Stomach (tissue), 9 donors: ENCODE results near the gene PCNX1. TPM values are rescaled to one million over a fixed set of nuclear protein-coding genes. Genes with fewer than 3 reads are reported as not detected.
A peak's percentile ranks its signal among the peaks of the same experiment; 100 is the strongest.

Experiments used
- DNase-seq, 2 donors: peaks; one replicate each; pipeline versions ENCODE4 v3.0.0 to v3.0.0-alpha.2; 2013 to 2019
- H3K27ac ChIP-seq, 5 donors: fragments of 200-600 bp in 4 of 5; sonication (generic) in 4 of 5; one replicate each; pipeline ENCODE4 v1.5.1; 2013 to 2019; ENCODE audit warnings: mild to moderate bottlenecking in 1 of 5, moderate library complexity in 1 of 5
- H3K27me3 ChIP-seq, 3 donors: fragments of 200-600 bp; sonication (generic); one replicate each; pipeline ENCODE4 v1.5.1; 2017 to 2019; ENCODE audit warnings: mixed run types in 1 of 3
- H3K36me3 ChIP-seq, 4 donors: fragments of 200-600 bp; sonication (generic); 1 replicate in 3 of 4; 2 replicates in 1 of 4; pipeline ENCODE4 v1.5.1; 2016 to 2019
- H3K4me1 ChIP-seq, 4 donors: fragments of 200-600 bp; sonication (generic); one replicate each; pipeline ENCODE4 v1.5.1; 2016 to 2019
- H3K4me3 ChIP-seq, 4 donors: fragments of 200-600 bp; sonication (generic) in 3 of 4; one replicate each; pipeline ENCODE4 v1.5.1; 2016 to 2019; ENCODE audit warnings: mild to moderate bottlenecking in 1 of 4
- H3K9me3 ChIP-seq, 4 donors: fragments of 200-600 bp; sonication (generic); one replicate each; pipeline ENCODE4 v1.5.1; 2016 to 2019
- EP300 ChIP-seq: sonication (generic); formaldehyde crosslinking; IDR thresholded peaks from one replicate; pipeline ENCODE4 v1.6.1; 2017; ENCODE audit warnings: antibody characterized with exemption
- POLR2A ChIP-seq, 4 donors: fragments of 450-650 bp; IDR thresholded peaks; one replicate each; pipeline ENCODE4 v1.6.1; 2016; ENCODE audit warnings: antibody characterized with exemption in 4 of 4, control low read depth in 2 of 4, mild to moderate bottlenecking in 1 of 4, moderate library complexity in 1 of 4
- POLR2AphosphoS5 ChIP-seq, 3 donors: sonication (generic); formaldehyde crosslinking; IDR thresholded peaks; one replicate each; pipeline ENCODE4 v1.6.1; 2016; ENCODE audit warnings: antibody characterized with exemption in 3 of 3
- WGBS, 5 donors: extraction: QIAGEN DNeasy Blood & Tissue Kit in 3 of 5; methylation state at CpG; one replicate each; pipeline versions ENCODE4 v1.1.5 to v1.1.7; 2013 to 2018; 5-methylcytosine and 5-hydroxymethylcytosine counted together
- intact Hi-C: fragments of 100-400 bp; cut with DNase I; formaldehyde crosslinking; loops from one replicate; pipeline ENCODE4 v1.15.1; 2023; ENCODE audit warnings: low total_unique reads
- polyA plus RNA-seq, 3 donors: library from polyadenylated mRNA; stranded (reverse); fragments of 200-250 nt; gene quantifications; one replicate each; pipeline ENCODE4 v1.2.3, GENCODE V29; 2013
- total RNA-seq, 5 donors: library from RNA; depleted of rRNA; stranded (reverse); fragments of >200 nt; gene quantifications; one replicate each; pipeline versions ENCODE4 v1.1.0 to v1.2.3, GENCODE V29; 2014 to 2016
- TF ChIP-seq, protein P1 (sequence below), 7 experiments: fragments of 450-650 bp in 4 of 7; fragments of 200-600 bp in 3 of 7; sonication (generic) in 3 of 7; IDR thresholded peaks; one replicate each; pipeline ENCODE4 v1.5.1; 2016 to 2019; ENCODE audit warnings: antibody characterized with exemption in 7 of 7, control low read depth in 2 of 7, mild to moderate bottlenecking in 1 of 7
- donor health status: healthy with polysubstance abuse.
- donor health status: Bipolar disorder and iron deficiency.
- donor health status: healthy.

Gene PCNX1
- total and polyA plus RNA-seq, 8 donors = 2.3 to 198 (median 43.6) TPM

DNA sequence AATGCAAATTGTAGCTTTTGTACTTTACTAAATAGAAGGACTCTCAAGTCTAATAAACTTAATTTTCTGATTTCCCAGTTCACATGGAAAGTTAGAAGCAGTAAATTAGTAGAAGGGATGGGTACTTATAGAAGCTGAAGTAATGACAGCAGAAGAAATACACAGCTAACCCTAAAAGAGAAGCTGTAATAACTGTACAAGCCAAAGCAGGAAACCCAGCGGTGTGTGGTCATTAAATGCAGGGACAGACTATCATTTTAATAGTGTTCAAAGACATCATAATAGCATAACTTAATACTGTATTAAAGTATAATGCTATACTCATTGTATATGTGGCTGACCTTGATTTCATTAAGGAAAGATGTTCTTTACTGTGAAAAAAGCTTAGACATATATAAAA, 74.9 kb downstream of the PCNX1 start:
- intact Hi-C loops = no loop called here
- no peak for DNase-seq
- no peaks in the 10 kb centered on the region for H3K27me3 ChIP-seq
- TF ChIP-seq POLR2AphosphoS5 (IDR thresholded peaks at IDR 0.05) = no peak
- TF ChIP-seq, protein P1, sequence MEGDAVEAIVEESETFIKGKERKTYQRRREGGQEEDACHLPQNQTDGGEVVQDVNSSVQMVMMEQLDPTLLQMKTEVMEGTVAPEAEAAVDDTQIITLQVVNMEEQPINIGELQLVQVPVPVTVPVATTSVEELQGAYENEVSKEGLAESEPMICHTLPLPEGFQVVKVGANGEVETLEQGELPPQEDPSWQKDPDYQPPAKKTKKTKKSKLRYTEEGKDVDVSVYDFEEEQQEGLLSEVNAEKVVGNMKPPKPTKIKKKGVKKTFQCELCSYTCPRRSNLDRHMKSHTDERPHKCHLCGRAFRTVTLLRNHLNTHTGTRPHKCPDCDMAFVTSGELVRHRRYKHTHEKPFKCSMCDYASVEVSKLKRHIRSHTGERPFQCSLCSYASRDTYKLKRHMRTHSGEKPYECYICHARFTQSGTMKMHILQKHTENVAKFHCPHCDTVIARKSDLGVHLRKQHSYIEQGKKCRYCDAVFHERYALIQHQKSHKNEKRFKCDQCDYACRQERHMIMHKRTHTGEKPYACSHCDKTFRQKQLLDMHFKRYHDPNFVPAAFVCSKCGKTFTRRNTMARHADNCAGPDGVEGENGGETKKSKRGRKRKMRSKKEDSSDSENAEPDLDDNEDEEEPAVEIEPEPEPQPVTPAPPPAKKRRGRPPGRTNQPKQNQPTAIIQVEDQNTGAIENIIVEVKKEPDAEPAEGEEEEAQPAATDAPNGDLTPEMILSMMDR (IDR thresholded peaks at IDR 0.05) = no peak
- no peak for TF ChIP-seq POLR2A (IDR thresholded peaks at IDR 0.05)
- no peak for TF ChIP-seq EP300
- peak overlapping the region in 2 of 5 donors; percentile 5 to 21 for H3K27ac ChIP-seq
- 77 to 83% (median 82%) methylated on average over 1 of the region's 1 CpG for WGBS, 5 donors
- peaks cover 10 to 17% (median 16%) of the 10 kb centered on the region in 4 donors for H3K36me3 ChIP-seq
- no peaks in the 10 kb centered on the region for H3K9me3 ChIP-seq
- H3K4me3 ChIP-seq = no peak overlapping the region
- H3K4me1 ChIP-seq = peaks cover 0 to 21% (median 10%) of the 10 kb centered on the region in 4 donors

DNA sequence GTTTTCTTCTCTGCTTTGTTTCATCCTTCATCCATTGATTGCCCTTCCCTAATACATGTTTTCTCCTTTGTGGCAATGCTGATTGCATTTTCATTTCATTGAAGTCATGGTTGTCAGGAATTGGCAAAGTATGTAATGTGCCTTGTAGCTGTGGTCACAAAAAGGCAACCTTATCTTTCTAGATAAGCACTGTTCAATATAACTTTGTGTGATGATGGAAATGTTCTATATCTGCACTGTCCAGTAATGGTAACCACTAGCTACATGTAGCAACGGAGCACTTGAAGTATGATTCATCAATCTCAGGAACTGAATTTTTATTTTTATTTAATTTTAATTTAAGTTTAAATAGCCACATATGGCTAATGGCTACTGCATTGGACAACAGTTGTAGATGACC, 79.8 kb downstream of the PCNX1 start:
- DNase-seq = no peak
- WGBS, 5 donors = 25 to 47% (median 42%) methylated on average over 1 of the region's 1 CpG
- no peaks in the 10 kb centered on the region for H3K9me3 ChIP-seq
- no peak overlapping the region for H3K4me3 ChIP-seq
- H3K36me3 ChIP-seq = peaks cover 0 to 10% (median 1%) of the 10 kb centered on the region in 4 donors
- TF ChIP-seq, protein P1 (IDR thresholded peaks at IDR 0.05) = no peak
- TF ChIP-seq POLR2AphosphoS5 (IDR thresholded peaks at IDR 0.05) (no peak), POLR2A (IDR thresholded peaks at IDR 0.05) (no peak), EP300 (no peak)
- no peaks in the 10 kb centered on the region for H3K27me3 ChIP-seq
- H3K4me1 ChIP-seq = peaks cover 0 to 15% (median 6%) of the 10 kb centered on the region in 4 donors
- H3K27ac ChIP-seq = no peak overlapping the region
- intact Hi-C loops = no loop called here

DNA sequence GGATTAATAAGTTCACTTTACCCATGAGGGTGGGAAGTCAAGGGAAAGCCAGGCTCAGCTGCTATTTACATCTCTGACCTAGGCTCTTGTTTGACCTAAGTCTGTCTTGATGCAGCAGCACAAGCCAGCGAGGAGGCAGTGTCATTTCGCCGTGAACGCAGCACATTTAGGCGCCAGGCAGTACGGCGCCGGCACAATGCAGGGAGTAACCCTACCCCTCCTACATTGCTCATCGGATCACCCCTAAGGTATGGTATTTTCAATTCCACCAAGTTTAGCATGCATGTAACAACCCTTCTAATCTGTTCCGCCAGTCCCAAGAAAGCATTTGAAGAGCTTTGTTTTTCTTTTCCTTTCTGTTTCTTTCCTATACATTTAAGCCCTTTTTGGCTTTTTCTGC, 81.2 kb downstream of the PCNX1 start:
- TF ChIP-seq, protein P1 (IDR thresholded peaks at IDR 0.05) = no peak
- TF ChIP-seq EP300 (no peak), POLR2A (IDR thresholded peaks at IDR 0.05) (no peak), POLR2AphosphoS5 (IDR thresholded peaks at IDR 0.05) (no peak)
- Histone ChIP-seq H3K36me3 (peaks cover 0 to 10% (median 1%) of the 10 kb centered on the region in 4 donors), H3K27me3 (no peaks in the 10 kb centered on the region), H3K27ac (no peak overlapping the region), H3K4me1 (peaks cover 0 to 13% (median 6%) of the 10 kb centered on the region in 4 donors), H3K4me3 (no peak overlapping the region), H3K9me3 (no peaks in the 10 kb centered on the region)
- no peak for DNase-seq
- intact Hi-C loops = no loop called here
- 87 to 97% (median 92%) methylated on average over 10 of the region's 10 CpGs for WGBS, 5 donors

DNA sequence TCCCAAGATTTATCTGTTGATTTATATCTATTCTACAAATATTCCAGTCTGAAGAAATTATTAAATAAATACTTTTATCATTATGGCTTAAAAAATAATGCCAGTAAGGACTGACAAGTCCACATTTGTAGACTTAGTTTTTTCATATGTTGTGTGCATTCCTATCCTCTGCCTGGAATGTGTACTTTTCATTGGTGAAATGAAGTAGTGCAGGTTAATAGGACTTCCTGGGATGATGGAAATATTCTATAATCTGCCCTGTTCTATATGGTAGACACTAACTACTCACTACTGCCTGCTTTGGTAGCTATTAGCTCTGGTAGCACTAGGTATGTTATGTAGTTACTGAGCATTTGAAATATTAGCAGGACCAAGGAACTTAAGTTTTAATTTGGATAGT, 86.7 kb downstream of the PCNX1 start:
- Histone ChIP-seq H3K27ac (no peak overlapping the region), H3K36me3 (peaks cover 4 to 12% (median 8%) of the 10 kb centered on the region in 4 donors), H3K4me3 (no peak overlapping the region), H3K4me1 (peaks cover 0 to 5% (median 2%) of the 10 kb centered on the region in 4 donors), H3K9me3 (no peaks in the 10 kb centered on the region), H3K27me3 (no peaks in the 10 kb centered on the region)
- intact Hi-C loops = no loop called here
- no peak for DNase-seq
- TF ChIP-seq POLR2AphosphoS5 (IDR thresholded peaks at IDR 0.05) = no peak
- TF ChIP-seq, protein P1 (IDR thresholded peaks at IDR 0.05) = no peak
- no peak for TF ChIP-seq POLR2A (IDR thresholded peaks at IDR 0.05)
